T-helper 2 cell treated with Interferon-gamma antibody and Interleukin-4, amounts not matched to agents 100 ng/mL and 5 ng/mL, for 36 hours (primary cell): ENCODE data around the gene RAB40C. TPM values are rescaled to one million over a fixed set of nuclear protein-coding genes. Genes with fewer than 3 reads are reported as not detected.

Experiments
- intact Hi-C: fragments of 100-400 bp; cut with micrococcal nuclease; formaldehyde crosslinking; loops from one replicate; pipeline ENCODE4 v1.15.1; 2023
- total RNA-seq: library from RNA; stranded (reverse); gene quantifications from 2 replicates; pipeline ENCODE4 v1.2.3, GENCODE V29; 2022

Gene RAB40C
- total RNA-seq, 1 donor from 2014 or later = 13.6 TPM

- intact Hi-C loops = no loop called here
These were observed 40.5 kb downstream of the RAB40C start for GRCh38 chr16:630249-630814.

- intact Hi-C loops = no loop called here
These were observed 41.0 kb downstream of the RAB40C start, which contains the start of gene WFIKKN1 for GRCh38 chr16:630815-631405. WFIKKN1 (plus strand) TSS chr16:630985; CDS start chr16:631254, 269 bp downstream.

- intact Hi-C loops = no loop called here
These were observed 42.0 kb downstream of the RAB40C start for GRCh38 chr16:631808-632358.

DNA sequence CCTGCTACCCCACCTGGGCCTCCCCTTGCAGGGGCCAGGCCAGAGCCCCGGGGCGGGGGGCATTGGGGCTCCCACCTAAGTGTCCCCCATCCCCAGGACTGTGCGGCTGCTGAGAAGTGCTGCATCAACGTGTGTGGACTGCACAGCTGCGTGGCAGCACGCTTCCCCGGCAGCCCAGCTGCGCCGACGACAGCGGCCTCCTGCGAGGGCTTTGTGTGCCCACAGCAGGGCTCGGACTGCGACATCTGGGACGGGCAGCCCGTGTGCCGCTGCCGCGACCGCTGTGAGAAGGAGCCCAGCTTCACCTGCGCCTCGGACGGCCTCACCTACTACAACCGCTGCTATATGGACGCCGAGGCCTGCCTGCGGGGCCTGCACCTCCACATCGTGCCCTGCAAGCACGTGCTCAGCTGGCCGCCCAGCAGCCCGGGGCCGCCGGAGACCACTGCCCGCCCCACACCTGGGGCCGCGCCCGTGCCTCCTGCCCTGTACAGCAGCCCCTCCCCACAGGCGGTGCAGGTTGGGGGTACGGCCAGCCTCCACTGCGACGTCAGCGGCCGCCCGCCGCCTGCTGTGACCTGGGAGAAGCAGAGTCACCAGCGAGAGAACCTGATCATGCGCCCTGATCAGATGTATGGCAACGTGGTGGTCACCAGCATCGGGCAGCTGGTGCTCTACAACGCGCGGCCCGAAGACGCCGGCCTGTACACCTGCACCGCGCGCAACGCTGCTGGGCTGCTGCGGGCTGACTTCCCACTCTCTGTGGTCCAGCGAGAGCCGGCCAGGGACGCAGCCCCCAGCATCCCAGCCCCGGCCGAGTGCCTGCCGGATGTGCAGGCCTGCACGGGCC, 42.8 kb downstream of the RAB40C start:
- intact Hi-C loops = no loop called here

DNA sequence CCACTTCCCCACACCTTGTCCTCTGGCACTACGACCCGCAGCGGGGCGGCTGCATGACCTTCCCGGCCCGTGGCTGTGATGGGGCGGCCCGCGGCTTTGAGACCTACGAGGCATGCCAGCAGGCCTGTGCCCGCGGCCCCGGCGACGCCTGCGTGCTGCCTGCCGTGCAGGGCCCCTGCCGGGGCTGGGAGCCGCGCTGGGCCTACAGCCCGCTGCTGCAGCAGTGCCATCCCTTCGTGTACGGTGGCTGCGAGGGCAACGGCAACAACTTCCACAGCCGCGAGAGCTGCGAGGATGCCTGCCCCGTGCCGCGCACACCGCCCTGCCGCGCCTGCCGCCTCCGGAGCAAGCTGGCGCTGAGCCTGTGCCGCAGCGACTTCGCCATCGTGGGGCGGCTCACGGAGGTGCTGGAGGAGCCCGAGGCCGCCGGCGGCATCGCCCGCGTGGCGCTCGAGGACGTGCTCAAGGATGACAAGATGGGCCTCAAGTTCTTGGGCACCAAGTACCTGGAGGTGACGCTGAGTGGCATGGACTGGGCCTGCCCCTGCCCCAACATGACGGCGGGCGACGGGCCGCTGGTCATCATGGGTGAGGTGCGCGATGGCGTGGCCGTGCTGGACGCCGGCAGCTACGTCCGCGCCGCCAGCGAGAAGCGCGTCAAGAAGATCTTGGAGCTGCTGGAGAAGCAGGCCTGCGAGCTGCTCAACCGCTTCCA, 43.6 kb downstream of the RAB40C start:
- intact Hi-C loops = no loop called here

DNA sequence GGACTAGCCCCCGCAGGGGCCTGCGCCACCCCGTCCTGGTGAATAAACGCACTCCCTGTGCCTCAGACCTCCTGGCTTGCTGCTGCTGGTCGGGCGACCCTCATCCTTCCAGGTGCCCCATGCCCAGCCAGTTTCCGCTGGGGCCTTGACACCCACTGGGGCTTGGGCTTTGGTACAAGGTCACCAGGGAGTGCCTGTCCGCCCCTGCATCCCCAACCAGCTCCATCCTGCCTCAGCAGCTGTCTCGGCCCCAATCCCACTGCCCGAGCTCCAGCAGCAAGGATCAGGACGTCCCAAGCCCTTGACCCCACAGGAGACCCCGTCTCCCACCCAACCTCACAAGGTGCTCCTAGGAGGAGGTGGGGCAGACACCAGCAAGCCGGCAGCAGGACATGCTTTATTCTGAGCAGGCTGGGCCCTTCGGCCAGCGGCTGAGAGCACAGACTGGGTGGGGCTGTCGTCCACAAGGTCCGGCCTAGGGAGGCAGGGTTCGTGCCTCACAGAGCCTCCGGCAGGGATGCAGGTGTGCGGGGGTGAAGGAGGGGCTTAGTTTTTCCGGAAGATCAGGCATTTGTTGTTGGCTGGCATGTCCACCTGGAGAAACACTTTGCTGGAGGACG, 44.3 kb downstream of the RAB40C start:
- intact Hi-C loops = no loop called here

- intact Hi-C loops = loop anchor here (5.0 kb wide), 1 partner anchor 108 kb away; the partner anchor contains the start of gene CAPN15
These were observed 45.1 kb downstream of the RAB40C start for GRCh38 chr16:634996-635395.

DNA sequence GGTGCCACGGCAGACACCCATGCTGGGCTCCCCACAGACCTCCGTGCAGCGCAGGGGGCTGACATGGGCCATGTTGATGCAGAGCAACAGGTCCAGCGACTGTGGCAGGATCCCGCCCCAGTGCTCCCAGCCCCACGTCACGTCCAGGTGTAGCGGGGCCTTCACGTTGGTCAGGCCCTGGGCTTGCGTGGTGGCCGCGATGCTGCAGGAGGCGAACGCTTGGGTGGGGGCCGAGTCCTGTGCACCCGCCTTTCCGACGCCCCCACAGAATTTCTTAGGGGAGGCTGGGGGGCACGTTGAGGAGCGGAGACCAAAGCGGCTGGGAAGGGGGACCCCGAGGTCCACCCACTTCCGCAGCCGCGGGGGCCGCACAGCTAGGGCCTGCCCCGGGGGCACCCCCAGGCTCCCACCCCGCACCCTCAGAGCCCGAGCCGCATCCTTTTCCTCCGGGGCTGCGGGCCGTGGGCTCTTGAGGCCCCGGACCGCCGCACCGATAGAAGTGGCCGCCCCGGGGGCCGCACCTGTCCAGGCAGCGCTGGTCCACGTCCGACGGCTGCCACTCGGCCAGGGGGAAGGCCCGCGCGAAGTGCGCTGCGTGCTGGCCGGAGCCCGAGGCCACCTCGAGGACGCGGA, 45.8 kb downstream of the RAB40C start:
- intact Hi-C loops = loop anchor here (1.0 to 5.0 kb wide), 5 partner anchors 25 to 235 kb away; partner anchors contain the start of genes CAPN15, DECR2 and JMJD8

DNA sequence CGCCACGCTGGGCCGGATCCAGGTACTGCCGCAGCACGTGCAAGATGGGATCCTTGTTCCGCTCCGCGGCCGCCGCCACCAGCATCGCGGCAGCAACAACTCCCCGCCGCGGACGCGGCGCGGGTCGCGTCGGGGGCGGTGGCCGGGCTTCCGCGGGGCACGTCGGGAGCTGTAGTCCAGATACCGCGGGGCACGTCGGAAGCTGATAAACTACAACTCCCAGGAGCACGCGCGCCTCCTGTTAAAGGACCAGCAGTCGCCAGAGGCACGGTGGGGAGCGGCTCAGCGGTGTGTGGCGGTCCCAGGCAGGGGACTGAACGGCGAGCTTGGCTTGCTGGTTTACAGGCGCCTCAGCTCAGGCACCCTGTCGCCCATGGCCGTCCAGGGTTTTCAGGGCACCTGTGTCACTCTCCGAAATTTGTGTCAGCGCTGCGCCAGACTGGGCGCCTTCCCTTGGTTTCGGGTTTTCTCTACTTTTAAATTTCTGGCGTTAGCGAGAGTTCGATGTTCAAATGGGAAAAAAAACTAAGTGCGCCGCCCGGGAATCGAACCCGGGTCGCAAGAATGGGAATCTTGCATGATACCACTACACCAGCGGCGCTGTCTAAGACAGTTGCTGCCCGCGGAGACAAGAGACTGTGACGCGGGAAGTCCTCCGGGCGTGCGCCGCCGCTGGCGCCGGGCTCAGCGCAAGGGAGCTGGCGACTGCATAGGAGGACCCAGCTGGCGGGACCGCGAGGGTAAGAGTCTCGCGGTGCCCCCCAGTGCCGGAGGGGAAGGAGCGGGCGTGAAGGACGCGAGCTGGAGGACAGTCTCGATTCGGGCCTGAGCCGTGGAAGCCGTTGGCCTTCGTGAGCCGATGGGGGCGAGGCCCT, 46.6 kb downstream of the RAB40C start, which contains the start of gene METTL26:
TSS of gene METTL26 (minus strand) at position 100 of the 875 bp plus-strand sequence. CDS start at position 85, 15 bp downstream.
- intact Hi-C loops = loop anchor here (1.0 to 5.0 kb wide), 6 partner anchors 24 to 236 kb away; partner anchors contain the start of genes CAPN15, DECR2, JMJD8 and STUB1

DNA sequence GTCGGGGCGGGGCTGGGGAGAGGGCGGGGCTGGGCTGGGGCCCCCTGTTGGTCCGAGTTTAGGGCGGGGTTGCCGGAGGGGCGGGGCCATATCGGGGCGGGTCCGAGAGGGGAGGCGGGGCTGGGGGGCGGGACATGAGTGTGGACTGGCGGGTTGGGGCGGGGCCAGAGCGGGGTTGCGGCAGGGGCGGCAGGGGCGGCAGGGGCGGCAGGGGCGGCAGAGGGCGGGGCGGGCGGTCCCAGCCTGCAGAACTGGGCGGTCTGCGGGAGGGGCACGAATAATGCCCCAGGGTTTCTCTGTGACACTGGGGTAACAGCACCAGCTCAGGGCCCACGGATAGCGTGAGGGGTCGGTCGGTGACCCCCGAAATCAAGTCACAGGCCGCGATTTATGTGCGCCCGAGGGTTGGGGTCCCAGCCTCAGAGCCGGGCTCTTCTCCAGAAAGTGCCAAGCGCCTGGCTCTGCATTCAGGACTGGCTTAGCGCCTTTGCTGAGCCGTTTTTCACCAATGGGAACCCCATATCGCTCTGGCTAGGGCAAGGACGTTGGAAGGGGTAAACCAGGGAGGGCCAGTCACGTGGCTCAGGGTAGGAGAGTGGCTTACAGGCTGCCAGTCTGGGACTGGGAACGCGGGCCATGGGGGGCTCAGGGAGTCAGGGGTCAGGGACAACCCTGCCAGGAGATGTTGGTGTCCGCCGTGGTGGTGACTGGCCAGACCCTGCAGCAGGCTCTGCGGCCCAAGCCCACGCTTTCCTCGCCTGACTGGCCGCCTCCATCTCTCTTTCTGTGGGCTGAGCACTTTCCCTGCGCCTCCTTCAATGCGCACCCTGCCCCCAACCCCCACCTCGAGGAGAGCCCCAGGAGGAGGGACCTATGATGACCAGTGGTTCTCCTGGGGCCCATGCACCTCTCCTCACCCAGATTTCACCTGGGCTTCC, 47.5 kb downstream of the RAB40C start:
- intact Hi-C loops = loop anchor here (1.0 to 5.0 kb wide), 4 partner anchors 23 to 237 kb away; partner anchors contain the start of genes CAPN15, DECR2 and STUB1

DNA sequence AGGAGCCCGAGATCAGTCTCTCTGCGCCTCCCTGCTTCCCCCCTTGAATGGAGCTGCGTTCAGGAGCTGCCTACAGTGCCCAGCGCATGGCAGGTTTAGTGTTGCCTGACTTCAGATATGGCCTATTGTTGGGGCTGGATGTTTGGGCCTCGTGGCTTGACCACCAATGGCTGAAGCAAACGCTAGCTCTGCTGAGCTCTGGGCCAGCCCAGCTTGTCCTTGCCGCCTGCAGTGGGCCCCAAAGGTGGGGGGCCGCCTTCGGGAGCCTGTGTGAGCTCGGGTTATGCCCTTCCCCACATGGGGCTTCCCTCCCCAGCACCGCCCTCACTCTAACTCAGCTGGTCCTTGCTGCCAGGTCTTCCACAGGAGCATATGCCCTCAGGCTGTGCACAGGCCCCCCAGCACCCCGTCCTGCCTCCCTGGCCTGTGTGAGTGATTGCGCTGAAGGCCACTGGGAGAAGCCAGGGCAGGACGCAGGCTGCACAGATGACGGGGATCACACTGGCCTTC, 48.2 kb downstream of the RAB40C start:
- intact Hi-C loops = loop anchor here (5.0 kb wide), 1 partner anchor 111 kb away; the partner anchor contains the start of gene CAPN15

DNA sequence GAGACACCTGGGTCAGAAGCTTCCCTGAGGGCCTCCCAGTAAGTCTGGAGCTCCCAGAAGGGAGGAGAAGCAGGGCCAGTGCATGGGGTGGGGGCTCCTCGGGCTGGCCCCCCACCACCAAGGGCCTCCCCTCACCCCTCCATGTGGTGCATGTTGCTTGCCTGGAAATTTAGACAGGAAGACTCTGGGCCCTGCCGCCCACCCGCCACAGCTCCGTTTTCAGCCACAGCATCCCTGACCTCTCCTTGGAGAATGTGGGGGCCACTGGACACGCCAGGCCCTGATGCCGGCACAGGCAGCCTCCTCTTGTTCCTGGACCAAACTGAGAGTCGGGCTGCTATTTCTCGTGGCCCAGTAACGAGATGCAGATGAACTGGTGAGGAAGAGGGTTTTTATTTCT, 49.0 kb downstream of the RAB40C start:
- intact Hi-C loops = loop anchor here (5.0 kb wide), 1 partner anchor 112 kb away; the partner anchor contains the start of gene CAPN15

- intact Hi-C loops = no loop called here
These were observed 50.7 kb downstream of the RAB40C start for GRCh38 chr16:640614-641013.

DNA sequence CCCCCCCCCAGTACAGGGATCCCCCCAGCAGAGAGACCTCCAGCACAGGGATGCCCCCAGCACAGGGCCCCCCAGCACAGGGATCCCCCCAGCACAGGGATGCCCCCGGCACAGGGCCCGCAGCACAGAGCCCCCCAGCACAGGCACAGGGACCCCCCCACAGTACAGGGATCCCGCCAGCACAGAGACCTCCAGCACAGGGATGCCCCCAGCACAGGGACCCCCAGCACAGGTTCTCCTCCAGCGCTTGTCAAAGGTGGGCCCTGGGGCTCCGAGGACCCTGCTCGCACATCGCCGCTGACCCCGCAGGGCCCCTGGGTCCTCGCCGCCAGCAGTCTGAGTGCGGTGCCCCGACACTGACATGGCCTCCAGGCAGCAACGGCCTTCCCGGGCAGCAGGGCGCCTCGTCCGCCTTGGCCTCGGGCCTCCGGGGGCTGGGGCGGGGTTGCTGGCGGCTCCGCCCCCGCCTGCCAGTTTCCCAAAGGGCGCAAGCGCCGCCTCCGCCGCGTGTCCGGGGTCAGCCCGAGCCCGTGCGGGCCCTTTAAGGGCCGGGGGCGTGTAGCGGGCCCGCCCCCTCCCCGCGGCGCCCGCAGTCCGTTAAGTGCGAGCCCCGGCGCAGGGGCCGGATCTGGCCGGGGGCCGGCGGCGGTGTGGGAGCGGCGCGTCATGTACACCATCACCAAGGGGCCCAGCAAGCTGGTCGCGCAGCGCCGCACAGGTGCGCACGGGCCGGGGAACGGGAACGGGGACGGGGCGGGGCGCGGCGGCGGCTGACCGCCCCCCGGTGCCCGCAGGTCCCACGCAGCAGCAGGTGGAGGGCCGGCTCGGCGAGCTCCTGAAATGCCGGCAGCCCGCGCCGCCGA, 51.7 kb downstream of the RAB40C start, which contains the start of gene MCRIP2:
TSS of gene MCRIP2 (plus strand) at position 503 of the 863 bp plus-strand sequence. CDS start at position 667, 164 bp downstream.
- intact Hi-C loops = no loop called here

DNA sequence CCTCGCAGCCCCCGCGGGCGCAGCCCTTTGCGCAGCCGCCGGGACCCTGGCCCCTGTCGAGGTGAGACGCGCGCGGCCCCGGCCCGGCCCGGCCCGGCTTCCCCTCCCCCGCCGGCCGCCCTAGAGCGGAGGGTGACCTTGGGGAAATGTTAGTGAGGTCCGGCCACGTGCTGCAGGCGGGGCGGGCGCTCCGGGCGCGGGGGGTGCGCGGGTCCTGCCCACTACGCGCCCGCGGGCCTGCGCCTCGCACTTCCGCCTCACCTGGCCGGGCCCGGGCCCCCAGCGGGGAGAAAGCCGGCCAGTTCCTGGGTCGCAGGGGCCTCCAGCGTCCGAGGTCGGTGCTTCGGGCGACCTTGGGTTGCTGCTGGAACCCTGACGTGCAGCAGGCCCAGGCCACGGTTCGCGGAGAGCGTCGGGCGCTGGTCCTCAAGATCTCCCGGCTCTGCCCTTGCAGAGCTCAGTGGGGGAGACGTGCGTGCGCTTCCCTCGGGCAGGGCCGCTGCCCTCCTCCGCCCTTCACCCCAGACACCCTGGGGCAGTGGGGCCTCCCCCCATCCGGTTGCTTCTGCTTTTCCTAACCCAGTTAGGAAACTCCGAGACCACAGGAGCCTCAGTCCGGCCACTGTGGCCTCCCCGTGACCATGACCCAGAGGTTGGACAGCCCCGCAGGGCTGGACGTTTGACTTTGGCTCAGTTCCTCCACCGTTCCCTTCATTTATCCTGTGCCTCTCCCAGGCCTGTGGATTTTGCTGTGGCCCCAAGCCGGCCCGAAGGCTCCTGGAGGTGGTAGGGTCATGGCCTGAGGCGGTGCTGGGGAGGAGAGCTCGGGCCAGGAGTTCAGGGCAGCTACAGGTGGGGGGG, 52.6 kb downstream of the RAB40C start:
- intact Hi-C loops = no loop called here
